ENCODE measurements around the gene TXNL1. TPM values are rescaled to one million over a fixed set of nuclear protein-coding genes. Genes with fewer than 3 reads are reported as not detected.

The TXNL1 gene
- total RNA-seq, 1 experiment from 2014 or later: 72.8 TPM

- TF ChIP-seq KAT7 (CRISPR knock-in tag; IDR thresholded peaks at IDR 0.05; ENCODE audit: borderline replicate concordance): no peak
Observed at GRCh38 chr18:56637176-56637575, 1.2 kb downstream of the TXNL1 start (continued).

GRCh38 chr18:56635007-56635406, 3.4 kb downstream of the TXNL1 start:
- no peak overlapping the region for H3K27ac Mint-ChIP-seq
- CTCF ChIA-PET: no interaction called here
- no peaks in the 10 kb centered on the region for H3K27me3 Mint-ChIP-seq (ENCODE audit: low read depth)
- peaks cover 15% of the 10 kb centered on the region for H3K4me1 Mint-ChIP-seq
- DNase-seq (ENCODE audit: low spot score) (no peak), ATAC-seq (no peak)
- TF ChIP-seq TEAD4 (CRISPR knock-in tag; IDR thresholded peaks at IDR 0.05) (no peak), ZNF121 (CRISPR knock-in tag; IDR thresholded peaks at IDR 0.05) (0 out of 2 replicates have a peak, but pooled peaks have one; percentile 12)
- H3K36me3 Mint-ChIP-seq: peaks cover 17% of the 10 kb centered on the region
- POLR2A ChIA-PET: no interaction called here
- H3K4me3 Mint-ChIP-seq: no peak overlapping the region
- peaks cover 9% of the 10 kb centered on the region for H3K9me3 Mint-ChIP-seq

- ChIA-PET CTCF (no interaction called here), POLR2A (no interaction called here)
- Mint-ChIP-seq H3K36me3 (peaks cover 17% of the 10 kb centered on the region), H3K27ac (no peak overlapping the region), H3K27me3 (ENCODE audit: low read depth) (no peaks in the 10 kb centered on the region), H3K9me3 (no peaks in the 10 kb centered on the region), H3K4me1 (peaks cover 7% of the 10 kb centered on the region), H3K4me3 (no peak overlapping the region)
- ATAC-seq: no peak
- DNase-seq (ENCODE audit: low spot score): no peak
- TF ChIP-seq ERG (CRISPR knock-in tag; IDR thresholded peaks at IDR 0.05): no peak
- TF ChIP-seq, protein P1, sequence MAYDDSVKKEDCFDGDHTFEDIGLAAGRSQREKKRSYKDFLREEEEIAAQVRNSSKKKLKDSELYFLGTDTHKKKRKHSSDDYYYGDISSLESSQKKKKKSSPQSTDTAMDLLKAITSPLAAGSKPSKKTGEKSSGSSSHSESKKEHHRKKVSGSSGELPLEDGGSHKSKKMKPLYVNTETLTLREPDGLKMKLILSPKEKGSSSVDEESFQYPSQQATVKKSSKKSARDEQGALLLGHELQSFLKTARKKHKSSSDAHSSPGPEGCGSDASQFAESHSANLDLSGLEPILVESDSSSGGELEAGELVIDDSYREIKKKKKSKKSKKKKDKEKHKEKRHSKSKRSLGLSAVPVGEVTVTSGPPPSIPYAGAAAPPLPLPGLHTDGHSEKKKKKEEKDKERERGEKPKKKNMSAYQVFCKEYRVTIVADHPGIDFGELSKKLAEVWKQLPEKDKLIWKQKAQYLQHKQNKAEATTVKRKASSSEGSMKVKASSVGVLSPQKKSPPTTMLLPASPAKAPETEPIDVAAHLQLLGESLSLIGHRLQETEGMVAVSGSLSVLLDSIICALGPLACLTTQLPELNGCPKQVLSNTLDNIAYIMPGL (CRISPR knock-in tag; IDR thresholded peaks at IDR 0.05): no peak
- no peak for TF ChIP-seq ZNF281 (CRISPR knock-in tag; IDR thresholded peaks at IDR 0.05)
- no peak for TF ChIP-seq NFE2L1 (CRISPR knock-in tag; IDR thresholded peaks at IDR 0.05)
- no peak for TF ChIP-seq PRRX2 (CRISPR knock-in tag; IDR thresholded peaks at IDR 0.05)
- no peak for TF ChIP-seq TCF7 (CRISPR knock-in tag; IDR thresholded peaks at IDR 0.05; ENCODE audit: low read depth)
- no peak for TF ChIP-seq ZNF423 (CRISPR knock-in tag; IDR thresholded peaks at IDR 0.05)
- TF ChIP-seq NFYB (CRISPR knock-in tag; conservative IDR thresholded peaks at IDR 0.05; ENCODE audit: low read depth): no peak
- TF ChIP-seq TEAD1 (CRISPR knock-in tag; IDR thresholded peaks at IDR 0.05): no peak
- TF ChIP-seq ATF1 (CRISPR knock-in tag; IDR thresholded peaks at IDR 0.05): no peak
- no peak for TF ChIP-seq SMAD3 (CRISPR knock-in tag; IDR thresholded peaks at IDR 0.05; ENCODE audit: borderline replicate concordance)
- no peak for TF ChIP-seq ZNF121 (CRISPR knock-in tag; IDR thresholded peaks at IDR 0.05)
- no peak for TF ChIP-seq ZNF232 (CRISPR knock-in tag; IDR thresholded peaks at IDR 0.05)
Observed at GRCh38 chr18:56632070-56633022, 6.0 kb downstream of the TXNL1 start.

DNA sequence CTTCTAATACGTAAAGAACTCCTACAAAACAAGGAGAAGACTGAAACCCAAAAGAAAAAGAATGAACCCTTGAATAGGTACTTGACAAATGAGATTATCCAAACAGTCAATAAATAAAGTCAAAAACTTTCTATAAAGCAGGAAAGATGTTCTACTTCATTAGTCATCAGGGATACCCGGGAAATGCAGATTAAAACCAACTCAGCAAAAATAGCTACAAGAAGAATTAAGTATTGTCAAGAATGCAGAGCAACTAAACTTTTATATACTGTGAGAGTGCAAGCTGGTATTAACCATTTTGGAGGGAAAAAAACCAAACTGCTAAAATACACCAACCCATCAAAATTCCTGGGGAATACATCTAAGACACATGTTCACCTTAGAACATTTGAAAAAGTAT, 10.4 kb downstream of the TXNL1 start:
- Mint-ChIP-seq H3K27ac (no peak overlapping the region), H3K9me3 (no peaks in the 10 kb centered on the region), H3K27me3 (ENCODE audit: low read depth) (no peaks in the 10 kb centered on the region), H3K4me3 (no peak overlapping the region), H3K4me1 (no peaks in the 10 kb centered on the region), H3K36me3 (peaks cover 9% of the 10 kb centered on the region; the same call in 1 of the 2 replicates)
- DNase-seq (ENCODE audit: low spot score) (no peak), ATAC-seq (no peak)
- CTCF ChIA-PET: no interaction called here
- POLR2A ChIA-PET: no interaction called here
- TF ChIP-seq, protein P2, sequence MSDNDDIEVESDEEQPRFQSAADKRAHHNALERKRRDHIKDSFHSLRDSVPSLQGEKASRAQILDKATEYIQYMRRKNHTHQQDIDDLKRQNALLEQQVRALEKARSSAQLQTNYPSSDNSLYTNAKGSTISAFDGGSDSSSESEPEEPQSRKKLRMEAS (CRISPR knock-in tag; IDR thresholded peaks at IDR 0.05): no peak
- TF ChIP-seq, protein P3, sequence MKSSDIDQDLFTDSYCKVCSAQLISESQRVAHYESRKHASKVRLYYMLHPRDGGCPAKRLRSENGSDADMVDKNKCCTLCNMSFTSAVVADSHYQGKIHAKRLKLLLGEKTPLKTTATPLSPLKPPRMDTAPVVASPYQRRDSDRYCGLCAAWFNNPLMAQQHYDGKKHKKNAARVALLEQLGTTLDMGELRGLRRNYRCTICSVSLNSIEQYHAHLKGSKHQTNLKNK (CRISPR knock-in tag; IDR thresholded peaks at IDR 0.05): no peak
- no peak for TF ChIP-seq PRRX2 (CRISPR knock-in tag; IDR thresholded peaks at IDR 0.05)
- no peak for TF ChIP-seq ZNF423 (CRISPR knock-in tag; IDR thresholded peaks at IDR 0.05)
- no peak for TF ChIP-seq CREB1 (CRISPR knock-in tag; IDR thresholded peaks at IDR 0.05)
- no peak for TF ChIP-seq IRF2 (CRISPR knock-in tag; IDR thresholded peaks at IDR 0.05; ENCODE audit: borderline replicate concordance, low read depth)
- no peak for TF ChIP-seq SMAD3 (CRISPR knock-in tag; IDR thresholded peaks at IDR 0.05; ENCODE audit: borderline replicate concordance)
- no peak for TF ChIP-seq NR1H2 (CRISPR knock-in tag; IDR thresholded peaks at IDR 0.05)

Measured in WTC11 (cell line).